T-helper 1 cell treated with Interleukin-12 subunit alpha and Interleukin-12 subunit beta and Interleukin-4 antibody, amounts not matched to agents 30 μg/mL and 1 μg/mL, for 36 hours (primary cell): ENCODE results near the gene NOC2L.

ENCODE experiments used
- H3K27ac Mint-ChIP-seq: one replicate; pipeline ENCODE4 v1.8.0; 2021; ENCODE audit warnings: mild to moderate bottlenecking, mixed read lengths
- H3K27me3 Mint-ChIP-seq: one replicate; pipeline ENCODE4 v1.8.0; 2021; ENCODE audit warnings: low read depth, mixed read lengths
- H3K36me3 Mint-ChIP-seq: one replicate; pipeline ENCODE4 v1.8.0; 2021; ENCODE audit warnings: low read depth, mixed read lengths
- H3K4me1 Mint-ChIP-seq: one replicate; pipeline ENCODE4 v1.8.0; 2021; ENCODE audit warnings: low read depth, mixed read lengths
- H3K4me3 Mint-ChIP-seq: one replicate; pipeline ENCODE4 v1.8.0; 2021; ENCODE audit warnings: mild to moderate bottlenecking, moderate library complexity, mixed read lengths
- H3K9me3 Mint-ChIP-seq: one replicate; pipeline ENCODE4 v1.8.0; 2021; ENCODE audit warnings: mixed read lengths

The NOC2L gene

GRCh38 chr1:958823-959730 is at the start of gene NOC2L:
Gene NOC2L, minus strand, starts transcription at chr1:959256. Its CDS starts 16 bp downstream, at chr1:959240.
- Mint-ChIP-seq H3K27ac (peak within 1 kb of the TSS; percentile 87), H3K9me3 (no peaks in the 10 kb centered on the region), H3K4me1 (peaks cover 12% of the 10 kb centered on the region), H3K4me3 (peak within 1 kb of the TSS; percentile 99), H3K27me3 (no peaks in the 10 kb centered on the region), H3K36me3 (peaks cover 9% of the 10 kb centered on the region)

GRCh38 chr1:1006305-1007159 is 47.5 kb upstream of the NOC2L start:
- no peak overlapping the region for H3K4me3 Mint-ChIP-seq
- no peak overlapping the region for H3K27ac Mint-ChIP-seq
- no peaks in the 10 kb centered on the region for H3K36me3 Mint-ChIP-seq

GRCh38 chr1:1005774-1006304 is 46.8 kb upstream of the NOC2L start:
- Mint-ChIP-seq H3K27ac (no peak overlapping the region), H3K4me3 (no peak overlapping the region), H3K9me3 (no peaks in the 10 kb centered on the region), H3K27me3 (peaks cover 36% of the 10 kb centered on the region), H3K36me3 (no peaks in the 10 kb centered on the region), H3K4me1 (peaks cover 9% of the 10 kb centered on the region)

More at GRCh38 chr1:1006305-1007159, 47.5 kb upstream of the NOC2L start:
- Mint-ChIP-seq H3K27me3 (peaks cover 31% of the 10 kb centered on the region), H3K9me3 (no peaks in the 10 kb centered on the region), H3K4me1 (peaks cover 9% of the 10 kb centered on the region)

- Mint-ChIP-seq H3K4me3 (peak overlapping the region; percentile 30), H3K9me3 (no peaks in the 10 kb centered on the region), H3K27me3 (peaks cover 39% of the 10 kb centered on the region), H3K4me1 (peaks cover 10% of the 10 kb centered on the region), H3K36me3 (no peaks in the 10 kb centered on the region), H3K27ac (peak overlapping the region; percentile 32)
Observed at GRCh38 chr1:1004780-1005697, 46.0 kb upstream of the NOC2L start.

GRCh38 chr1:1004420-1004779 is 45.3 kb upstream of the NOC2L start:
- H3K36me3 Mint-ChIP-seq = no peaks in the 10 kb centered on the region
- H3K9me3 Mint-ChIP-seq = no peaks in the 10 kb centered on the region
- H3K27ac Mint-ChIP-seq = no peak overlapping the region
- H3K4me3 Mint-ChIP-seq = peak overlapping the region; percentile 30
- peaks cover 41% of the 10 kb centered on the region for H3K27me3 Mint-ChIP-seq
- H3K4me1 Mint-ChIP-seq = peaks cover 10% of the 10 kb centered on the region

- H3K4me1 Mint-ChIP-seq = peaks cover 10% of the 10 kb centered on the region
- no peaks in the 10 kb centered on the region for H3K9me3 Mint-ChIP-seq
- peaks cover 42% of the 10 kb centered on the region for H3K27me3 Mint-ChIP-seq
- no peaks in the 10 kb centered on the region for H3K36me3 Mint-ChIP-seq
- no peak overlapping the region for H3K4me3 Mint-ChIP-seq
- no peak overlapping the region for H3K27ac Mint-ChIP-seq
Observed at GRCh38 chr1:1003618-1004419, 44.8 kb upstream of the NOC2L start.

GRCh38 chr1:1001057-1001783 is 42.2 kb upstream of the NOC2L start:
- H3K36me3 Mint-ChIP-seq = no peaks in the 10 kb centered on the region

GRCh38 chr1:1000357-1001056 is 41.5 kb upstream of the NOC2L start:
- H3K27me3 Mint-ChIP-seq = peaks cover 49% of the 10 kb centered on the region
- H3K9me3 Mint-ChIP-seq = no peaks in the 10 kb centered on the region
- peak overlapping the region; percentile 37 for H3K4me3 Mint-ChIP-seq
- peak overlapping the region; percentile 76 for H3K27ac Mint-ChIP-seq
- H3K4me1 Mint-ChIP-seq = peaks cover 13% of the 10 kb centered on the region
- H3K36me3 Mint-ChIP-seq = no peaks in the 10 kb centered on the region

More at GRCh38 chr1:1001057-1001783, 42.2 kb upstream of the NOC2L start:
- peaks cover 10% of the 10 kb centered on the region for H3K4me1 Mint-ChIP-seq
- no peaks in the 10 kb centered on the region for H3K9me3 Mint-ChIP-seq
- no peak overlapping the region for H3K4me3 Mint-ChIP-seq
- peaks cover 44% of the 10 kb centered on the region for H3K27me3 Mint-ChIP-seq
- H3K27ac Mint-ChIP-seq = peak overlapping the region; percentile 76

- Mint-ChIP-seq H3K9me3 (no peaks in the 10 kb centered on the region), H3K27ac (peak within 1 kb of the TSS; percentile 76), H3K4me1 (peaks cover 7% of the 10 kb centered on the region), H3K36me3 (no peaks in the 10 kb centered on the region), H3K4me3 (peak within 1 kb of the TSS; percentile 37), H3K27me3 (peaks cover 50% of the 10 kb centered on the region)
Observed at GRCh38 chr1:999725-1000356, 40.8 kb upstream of the NOC2L start, which contains the start of gene HES4. Gene HES4, minus strand, starts transcription at chr1:1000097. Its CDS starts 124 bp downstream, at chr1:999973.

- Mint-ChIP-seq H3K4me1 (peaks cover 4% of the 10 kb centered on the region), H3K27me3 (peaks cover 48% of the 10 kb centered on the region), H3K27ac (no peak overlapping the region), H3K9me3 (no peaks in the 10 kb centered on the region), H3K4me3 (no peak overlapping the region), H3K36me3 (no peaks in the 10 kb centered on the region)
Observed at GRCh38 chr1:998995-999724, 40.1 kb upstream of the NOC2L start.

GRCh38 chr1:998745-998994 is 39.6 kb upstream of the NOC2L start:
- H3K36me3 Mint-ChIP-seq = no peaks in the 10 kb centered on the region
- no peak overlapping the region for H3K4me3 Mint-ChIP-seq
- no peaks in the 10 kb centered on the region for H3K9me3 Mint-ChIP-seq
- no peak overlapping the region for H3K27ac Mint-ChIP-seq
- H3K27me3 Mint-ChIP-seq = peaks cover 47% of the 10 kb centered on the region
- H3K4me1 Mint-ChIP-seq = peaks cover 4% of the 10 kb centered on the region
